Stimulated activated memory B cell treated with anti-CD40 and anti-IgM and Interleukin-4, amounts not matched to agents 10 μg/mL and 1 μg/mL and 100 μg/mL, for 72 hours (primary cell): ENCODE results near the gene APBA2.

ENCODE experiments used
- ATAC-seq: fragments of 150-1000 bp; cut with Tn5 transposase; 2 replicates; pipeline ENCODE4 v1.10.0; 2021
- H3K27ac Mint-ChIP-seq: one replicate; pipeline ENCODE4 v1.8.0; 2022; ENCODE audit warnings: mild to moderate bottlenecking, mixed read lengths
- H3K27me3 Mint-ChIP-seq: one replicate; pipeline ENCODE4 v1.8.0; 2022; ENCODE audit warnings: mixed read lengths
- H3K36me3 Mint-ChIP-seq: one replicate; pipeline ENCODE4 v1.8.0; 2022; ENCODE audit warnings: mixed read lengths
- H3K4me1 Mint-ChIP-seq: one replicate; pipeline ENCODE4 v1.8.0; 2022; ENCODE audit warnings: mixed read lengths
- H3K4me3 Mint-ChIP-seq: one replicate; pipeline ENCODE4 v1.8.0; 2022; ENCODE audit warnings: mild to moderate bottlenecking, moderate library complexity, mixed read lengths
- H3K9me3 Mint-ChIP-seq: one replicate; pipeline ENCODE4 v1.8.0; 2022; ENCODE audit warnings: mixed read lengths

The APBA2 gene

DNA sequence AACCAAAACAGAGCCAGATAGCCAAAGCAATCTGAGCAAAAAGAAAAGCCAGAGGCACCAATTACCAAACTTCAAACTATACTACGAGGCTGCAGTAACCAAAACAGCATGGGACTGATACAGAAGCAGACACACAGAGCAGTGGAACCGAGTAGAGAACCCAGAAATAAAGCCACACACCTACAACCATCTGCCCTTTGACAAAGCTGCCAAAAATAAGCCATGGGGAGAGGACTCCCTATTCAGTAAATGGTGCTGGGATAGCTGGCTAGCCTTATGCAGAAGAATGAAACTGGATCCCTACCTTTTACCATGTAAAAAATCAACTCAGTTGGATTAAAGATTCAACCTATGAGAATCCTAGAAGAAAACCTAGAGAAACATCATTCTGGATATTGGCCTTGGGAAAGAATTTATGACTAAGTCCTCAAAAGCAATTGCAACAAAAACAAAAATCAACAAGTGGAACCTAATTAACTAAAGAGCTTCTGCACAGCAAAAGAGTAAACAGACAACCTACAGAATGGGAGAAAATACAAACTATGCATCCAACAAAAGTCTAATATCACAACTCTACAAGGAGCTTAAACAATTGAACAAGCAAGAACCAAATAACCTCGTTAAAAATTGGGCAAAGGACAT lies 95.1 kb downstream of the APBA2 start:
- Mint-ChIP-seq H3K27me3 (peaks cover 31% of the 10 kb centered on the region), H3K9me3 (no peaks in the 10 kb centered on the region), H3K4me3 (no peak overlapping the region), H3K27ac (no peak overlapping the region), H3K36me3 (no peaks in the 10 kb centered on the region), H3K4me1 (no peaks in the 10 kb centered on the region)
- ATAC-seq = no peak

DNA sequence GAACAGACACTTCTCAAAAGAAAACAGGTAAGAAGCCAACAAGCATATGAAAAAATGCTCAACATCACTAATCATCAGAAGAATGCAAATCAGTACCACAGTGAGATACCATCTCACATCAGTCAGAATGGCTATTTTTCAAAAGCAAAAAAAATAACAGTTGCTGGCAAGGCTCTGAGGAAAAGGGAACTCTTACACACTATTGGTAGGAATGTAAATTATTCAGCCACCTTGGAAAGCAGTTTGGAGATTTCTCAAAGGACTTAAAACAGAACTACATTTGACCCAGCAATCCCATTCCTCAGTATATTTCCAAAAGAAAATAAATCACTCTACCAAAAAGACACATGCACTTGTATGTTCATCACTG lies 95.6 kb downstream of the APBA2 start:
- no peaks in the 10 kb centered on the region for H3K36me3 Mint-ChIP-seq
- no peaks in the 10 kb centered on the region for H3K4me1 Mint-ChIP-seq
- H3K27me3 Mint-ChIP-seq = peaks cover 31% of the 10 kb centered on the region
- no peak overlapping the region for H3K27ac Mint-ChIP-seq
- no peak overlapping the region for H3K4me3 Mint-ChIP-seq
- H3K9me3 Mint-ChIP-seq = no peaks in the 10 kb centered on the region
- no peak for ATAC-seq

DNA sequence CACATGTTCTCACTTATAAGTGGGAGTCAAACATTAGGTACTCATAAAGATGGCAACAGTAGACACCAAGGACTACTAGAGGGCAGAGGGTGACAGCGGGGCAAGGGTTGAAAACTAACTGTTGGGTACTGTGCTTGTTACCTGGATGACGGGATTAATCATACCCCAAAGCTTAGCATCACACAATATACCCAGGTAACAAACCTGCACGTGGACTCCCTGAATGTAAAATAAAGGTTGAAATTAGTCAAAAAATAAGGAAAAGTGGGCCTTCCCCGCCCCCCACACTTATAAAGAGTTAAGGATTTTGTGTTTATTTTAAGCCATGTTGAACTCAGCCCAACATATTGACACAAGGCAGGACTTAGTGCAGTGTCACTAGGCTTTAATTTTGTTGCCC lies 96.1 kb downstream of the APBA2 start:
- Mint-ChIP-seq H3K27ac (no peak overlapping the region), H3K27me3 (peaks cover 31% of the 10 kb centered on the region), H3K9me3 (no peaks in the 10 kb centered on the region), H3K4me3 (no peak overlapping the region), H3K36me3 (no peaks in the 10 kb centered on the region), H3K4me1 (no peaks in the 10 kb centered on the region)
- ATAC-seq = no peak

DNA sequence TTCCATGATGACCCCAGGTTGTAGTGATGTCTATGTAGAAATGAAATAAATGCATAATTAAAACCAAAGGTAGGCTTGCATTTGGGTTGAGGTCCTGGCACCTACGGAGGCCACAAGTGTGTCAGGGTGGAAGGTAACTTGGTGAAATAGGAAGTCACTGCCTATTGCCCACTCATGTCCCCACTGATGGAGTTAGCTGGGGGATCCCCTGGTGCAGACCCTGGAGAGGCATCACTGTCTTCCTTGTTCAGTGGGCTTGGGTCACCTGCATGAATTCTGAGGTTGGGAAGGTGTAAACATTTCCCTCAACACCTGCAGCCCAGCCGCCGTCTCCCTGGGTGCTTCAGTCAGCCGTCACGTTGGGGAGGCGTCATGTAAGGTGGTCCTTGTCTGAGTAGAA lies 97.1 kb downstream of the APBA2 start:
- Mint-ChIP-seq H3K27ac (no peak overlapping the region), H3K4me1 (no peaks in the 10 kb centered on the region), H3K4me3 (no peak overlapping the region), H3K27me3 (peaks cover 31% of the 10 kb centered on the region), H3K36me3 (no peaks in the 10 kb centered on the region), H3K9me3 (peaks cover 4% of the 10 kb centered on the region)
- no peak for ATAC-seq

DNA sequence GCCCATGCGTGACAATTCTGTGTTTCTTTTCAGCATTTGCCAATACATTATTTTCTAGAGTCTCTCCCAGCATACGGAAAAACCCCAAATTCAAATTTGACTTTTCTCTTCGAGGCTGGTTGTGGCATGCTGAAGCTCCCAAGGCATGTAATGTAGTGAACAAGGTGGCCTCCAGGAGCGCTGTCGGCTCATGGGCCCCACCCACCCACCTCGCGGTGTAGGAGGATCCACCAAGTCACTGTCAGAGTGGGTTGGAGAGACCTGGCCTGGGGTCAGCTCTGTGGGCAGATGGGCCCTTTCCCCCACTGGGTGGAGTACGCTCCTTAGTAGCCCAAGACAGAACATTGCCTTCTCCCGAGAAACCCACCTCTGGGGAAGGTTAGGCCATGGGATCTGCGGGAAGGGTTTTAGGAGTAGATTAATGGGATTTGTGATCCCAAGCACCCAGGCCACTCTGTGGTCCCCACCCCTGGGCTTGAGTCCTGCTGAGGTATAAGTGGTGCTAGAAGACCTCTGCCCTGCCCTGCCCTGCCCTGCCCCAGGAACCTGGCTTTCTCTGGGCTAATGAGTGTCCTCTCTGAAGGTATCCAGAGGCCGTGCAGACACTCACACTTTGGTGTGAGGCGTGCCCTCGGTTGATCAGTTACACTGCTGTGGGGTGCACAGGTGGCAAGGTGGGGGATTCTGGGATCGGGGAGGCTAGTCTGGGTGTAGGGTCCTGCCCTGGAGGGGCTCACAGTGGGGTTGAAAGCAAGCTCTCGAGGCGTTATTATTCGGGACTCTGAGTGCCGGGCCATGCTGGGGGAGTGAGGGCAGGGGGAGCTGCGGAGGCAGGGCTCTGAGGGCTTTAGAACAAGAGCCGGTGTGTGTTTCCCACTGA lies 97.9 kb downstream of the APBA2 start:
- no peak overlapping the region for H3K4me3 Mint-ChIP-seq
- ATAC-seq = peak; percentile 10
- H3K9me3 Mint-ChIP-seq = peaks cover 4% of the 10 kb centered on the region
- H3K36me3 Mint-ChIP-seq = no peaks in the 10 kb centered on the region
- H3K4me1 Mint-ChIP-seq = no peaks in the 10 kb centered on the region
- H3K27me3 Mint-ChIP-seq = peaks cover 31% of the 10 kb centered on the region
- no peak overlapping the region for H3K27ac Mint-ChIP-seq

DNA sequence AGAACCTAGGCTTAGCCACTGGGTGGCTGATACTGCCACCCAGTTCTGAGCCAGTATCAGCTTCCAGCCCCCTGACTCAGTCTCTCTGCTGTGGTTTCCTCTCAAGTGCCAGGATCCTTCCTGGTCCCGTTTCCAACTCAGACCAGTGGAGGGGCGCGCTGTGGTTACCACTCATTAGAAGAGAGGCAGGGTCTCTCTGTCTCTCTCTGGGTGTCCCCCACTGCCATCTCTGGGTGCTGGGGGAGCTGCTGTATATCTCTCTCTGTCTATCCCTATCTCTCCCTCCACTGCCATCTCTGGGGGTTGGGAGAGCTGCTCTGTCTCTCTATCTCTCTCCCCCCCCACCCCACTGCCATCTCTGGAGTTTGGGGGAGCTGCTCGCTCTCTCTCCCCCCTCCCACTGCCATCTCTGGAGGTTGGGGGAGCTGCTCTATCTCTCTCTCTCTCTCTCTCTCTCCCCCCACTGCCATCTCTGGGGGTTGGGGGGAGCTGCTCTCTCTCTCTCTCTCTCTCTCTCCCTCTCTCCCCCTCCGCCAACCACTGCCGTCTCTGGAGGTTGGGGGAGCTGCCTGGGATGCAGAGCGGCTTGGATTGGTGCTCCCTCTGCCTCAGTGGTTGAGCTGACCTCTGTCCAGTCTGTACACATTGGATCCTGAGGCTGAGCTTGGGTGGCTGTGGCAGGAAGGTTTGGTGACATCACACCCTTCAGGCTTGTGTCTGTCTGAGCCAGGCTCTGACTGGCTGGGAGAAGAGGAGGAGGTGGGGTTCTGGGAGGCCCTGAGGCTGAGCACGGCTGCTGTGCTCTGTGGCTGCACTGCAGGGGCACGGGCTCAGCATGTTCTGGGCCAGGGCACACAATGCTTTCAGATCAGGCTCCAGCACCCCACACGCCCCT lies 98.9 kb downstream of the APBA2 start:
- peaks cover 4% of the 10 kb centered on the region for H3K9me3 Mint-ChIP-seq
- H3K27ac Mint-ChIP-seq = no peak overlapping the region
- no peak overlapping the region for H3K4me3 Mint-ChIP-seq
- H3K36me3 Mint-ChIP-seq = no peaks in the 10 kb centered on the region
- ATAC-seq = peak; percentile 25
- peaks cover 22% of the 10 kb centered on the region for H3K27me3 Mint-ChIP-seq
- no peaks in the 10 kb centered on the region for H3K4me1 Mint-ChIP-seq

DNA sequence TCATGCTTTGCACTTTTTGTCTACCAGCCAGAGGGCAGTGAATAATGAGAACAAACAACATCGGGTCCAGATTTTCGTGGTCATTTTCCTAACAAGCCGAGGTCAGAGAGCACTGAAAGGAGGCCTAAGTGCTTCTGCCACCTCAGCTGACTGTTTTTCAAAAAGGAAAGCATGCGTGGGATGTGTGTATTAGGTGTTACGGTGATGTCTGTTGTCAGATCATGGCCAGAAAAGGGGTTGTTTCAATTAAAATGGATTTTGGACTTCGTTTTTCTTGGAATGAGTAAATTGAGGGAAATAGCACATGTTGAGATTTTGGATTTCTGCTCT lies 99.5 kb downstream of the APBA2 start:
- ATAC-seq = no peak
- Mint-ChIP-seq H3K27me3 (peaks cover 17% of the 10 kb centered on the region), H3K4me1 (no peaks in the 10 kb centered on the region), H3K9me3 (peaks cover 4% of the 10 kb centered on the region), H3K27ac (no peak overlapping the region), H3K4me3 (no peak overlapping the region), H3K36me3 (no peaks in the 10 kb centered on the region)

DNA sequence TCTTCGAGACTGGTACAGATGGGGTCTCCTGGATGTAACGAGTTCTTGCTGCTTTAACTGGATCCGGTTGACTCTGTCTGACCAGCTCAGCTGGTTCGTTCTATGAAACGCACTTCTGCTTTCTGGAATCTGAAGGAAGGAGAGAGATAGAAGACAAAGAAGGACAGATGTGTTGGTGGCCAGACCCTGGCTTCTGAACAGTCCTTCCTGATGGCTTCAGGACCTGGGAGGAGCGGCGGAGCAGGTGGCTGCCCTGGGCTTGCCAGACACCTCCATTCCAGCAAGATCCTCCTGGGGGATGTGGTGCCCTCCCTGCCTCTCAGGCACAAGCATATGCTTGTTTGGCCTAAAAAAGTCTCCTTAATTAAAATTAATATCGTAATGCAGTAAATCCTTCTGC lies 99.9 kb downstream of the APBA2 start:
- Mint-ChIP-seq H3K36me3 (no peaks in the 10 kb centered on the region), H3K9me3 (peaks cover 4% of the 10 kb centered on the region), H3K27ac (no peak overlapping the region), H3K27me3 (peaks cover 17% of the 10 kb centered on the region), H3K4me3 (no peak overlapping the region), H3K4me1 (no peaks in the 10 kb centered on the region)
- no peak for ATAC-seq

DNA sequence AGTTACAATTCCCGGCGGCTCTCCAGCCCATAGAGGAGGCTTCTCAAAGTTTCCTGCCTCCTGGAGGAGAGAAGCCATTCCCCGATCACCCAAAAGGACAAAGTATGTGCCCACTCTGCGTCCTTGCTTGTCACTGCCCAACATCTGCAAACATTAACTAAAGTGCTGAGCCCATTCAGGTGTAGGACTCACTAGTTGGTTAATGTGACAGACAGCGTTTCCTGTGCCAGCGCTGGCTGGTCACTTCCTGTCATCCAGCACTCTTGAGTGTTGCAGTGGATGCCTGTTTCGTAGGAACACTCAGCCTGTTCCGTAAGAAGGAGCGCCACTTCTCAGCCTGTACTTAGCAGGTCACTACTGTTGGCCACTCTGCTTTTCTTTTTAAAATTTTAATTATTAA lies 100.3 kb downstream of the APBA2 start:
- Mint-ChIP-seq H3K9me3 (peaks cover 4% of the 10 kb centered on the region), H3K27me3 (peaks cover 17% of the 10 kb centered on the region), H3K4me3 (no peak overlapping the region), H3K27ac (no peak overlapping the region), H3K4me1 (no peaks in the 10 kb centered on the region), H3K36me3 (no peaks in the 10 kb centered on the region)
- no peak for ATAC-seq

DNA sequence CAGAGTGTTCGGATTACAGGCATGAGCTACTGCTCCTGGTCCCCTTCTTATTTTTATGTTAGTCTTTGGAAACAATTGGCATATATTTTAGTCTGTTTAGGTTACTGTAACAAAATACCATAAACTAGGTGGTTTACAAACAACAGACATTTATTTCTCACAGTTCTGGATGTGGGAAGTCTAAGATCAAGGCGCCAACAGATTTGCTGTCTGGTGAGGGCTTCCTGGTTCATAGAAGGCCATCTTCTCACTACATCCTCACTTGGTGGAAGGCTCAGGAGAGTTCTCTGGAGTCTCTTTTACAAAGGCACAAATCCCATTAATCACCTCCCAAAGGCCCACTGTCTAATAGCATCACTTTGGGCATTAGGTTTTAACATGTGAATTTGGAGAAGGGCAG lies 101.0 kb downstream of the APBA2 start:
- H3K9me3 Mint-ChIP-seq = peaks cover 4% of the 10 kb centered on the region
- peaks cover 22% of the 10 kb centered on the region for H3K27me3 Mint-ChIP-seq
- no peak overlapping the region for H3K27ac Mint-ChIP-seq
- ATAC-seq = no peak
- H3K4me1 Mint-ChIP-seq = no peaks in the 10 kb centered on the region
- no peaks in the 10 kb centered on the region for H3K36me3 Mint-ChIP-seq
- no peak overlapping the region for H3K4me3 Mint-ChIP-seq

DNA sequence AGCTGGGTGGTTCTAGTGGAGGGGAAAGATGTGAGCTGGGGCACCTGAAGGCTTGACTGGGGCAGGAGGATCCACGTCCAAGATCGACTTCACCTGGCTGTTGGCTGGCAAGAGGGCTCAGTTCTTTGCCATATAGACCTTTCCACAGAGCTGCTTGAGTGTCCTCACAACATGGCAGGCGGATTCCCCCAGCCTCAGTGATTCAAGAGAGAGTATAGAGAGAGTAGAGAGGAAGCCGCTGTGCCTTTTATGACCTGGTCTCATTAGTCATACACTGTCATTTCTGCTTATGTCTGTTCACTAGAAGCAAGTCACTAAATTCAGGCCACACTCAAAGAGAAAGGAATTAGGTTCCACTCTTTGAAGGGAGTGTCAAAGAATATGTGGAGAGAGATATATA lies 101.6 kb downstream of the APBA2 start:
- Mint-ChIP-seq H3K27me3 (peaks cover 28% of the 10 kb centered on the region), H3K9me3 (peaks cover 4% of the 10 kb centered on the region), H3K4me3 (no peak overlapping the region), H3K36me3 (no peaks in the 10 kb centered on the region), H3K4me1 (no peaks in the 10 kb centered on the region), H3K27ac (no peak overlapping the region)
- no peak for ATAC-seq

DNA sequence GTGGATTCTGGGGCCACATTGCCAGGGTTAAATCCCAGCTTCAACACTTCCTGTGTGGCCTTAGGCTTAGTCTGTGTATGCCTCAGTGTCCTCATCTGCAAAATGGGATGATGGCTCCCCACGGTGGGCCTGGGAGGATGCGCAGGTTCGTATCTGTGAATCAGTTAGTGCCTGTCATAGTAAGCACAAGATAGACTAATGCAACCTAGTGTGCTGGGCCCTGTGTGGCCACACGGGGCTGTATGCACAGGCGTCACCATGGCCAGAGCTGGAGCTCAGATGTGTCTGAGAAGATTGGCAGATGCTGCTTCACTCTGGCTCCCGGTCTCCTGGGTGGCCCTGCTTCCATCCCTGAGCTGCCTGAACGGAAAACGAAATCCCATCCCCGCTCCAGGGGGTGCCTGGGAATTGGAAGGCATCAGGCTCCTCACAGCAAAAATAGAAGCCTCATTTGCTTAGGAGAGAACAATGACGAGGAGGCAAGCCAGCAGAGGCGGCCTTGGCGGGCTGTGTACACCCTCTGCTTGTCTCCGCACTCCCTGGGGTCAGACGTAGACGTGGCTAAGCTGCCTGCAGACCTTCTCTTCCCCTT lies 103.6 kb downstream of the APBA2 start:
- peaks cover 4% of the 10 kb centered on the region for H3K9me3 Mint-ChIP-seq
- H3K4me1 Mint-ChIP-seq = no peaks in the 10 kb centered on the region
- H3K4me3 Mint-ChIP-seq = no peak overlapping the region
- ATAC-seq = no peak
- peaks cover 32% of the 10 kb centered on the region for H3K27me3 Mint-ChIP-seq
- no peak overlapping the region for H3K27ac Mint-ChIP-seq
- H3K36me3 Mint-ChIP-seq = no peaks in the 10 kb centered on the region

DNA sequence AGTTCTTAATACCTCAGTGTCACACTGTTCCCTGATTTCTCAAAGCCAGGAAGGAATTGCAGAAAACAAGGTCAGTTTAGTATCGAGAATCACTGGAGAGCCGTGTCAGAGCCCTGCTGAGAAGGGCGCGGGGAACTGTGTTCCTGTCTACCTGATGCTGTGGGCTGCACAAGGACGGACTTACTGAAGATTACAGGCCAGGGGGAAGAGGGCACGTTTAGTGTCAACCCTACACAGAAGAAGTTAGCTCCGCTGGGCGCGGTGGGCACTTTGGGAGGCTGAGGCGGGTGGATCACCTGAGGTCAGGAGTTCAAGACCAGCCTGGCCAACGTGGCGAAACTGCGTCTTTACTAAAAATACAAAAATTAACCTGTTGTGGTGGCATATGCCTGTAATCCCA lies 104.1 kb downstream of the APBA2 start:
- no peaks in the 10 kb centered on the region for H3K36me3 Mint-ChIP-seq
- peaks cover 4% of the 10 kb centered on the region for H3K9me3 Mint-ChIP-seq
- ATAC-seq = no peak
- H3K27me3 Mint-ChIP-seq = peaks cover 26% of the 10 kb centered on the region
- no peaks in the 10 kb centered on the region for H3K4me1 Mint-ChIP-seq
- no peak overlapping the region for H3K27ac Mint-ChIP-seq
- H3K4me3 Mint-ChIP-seq = no peak overlapping the region

DNA sequence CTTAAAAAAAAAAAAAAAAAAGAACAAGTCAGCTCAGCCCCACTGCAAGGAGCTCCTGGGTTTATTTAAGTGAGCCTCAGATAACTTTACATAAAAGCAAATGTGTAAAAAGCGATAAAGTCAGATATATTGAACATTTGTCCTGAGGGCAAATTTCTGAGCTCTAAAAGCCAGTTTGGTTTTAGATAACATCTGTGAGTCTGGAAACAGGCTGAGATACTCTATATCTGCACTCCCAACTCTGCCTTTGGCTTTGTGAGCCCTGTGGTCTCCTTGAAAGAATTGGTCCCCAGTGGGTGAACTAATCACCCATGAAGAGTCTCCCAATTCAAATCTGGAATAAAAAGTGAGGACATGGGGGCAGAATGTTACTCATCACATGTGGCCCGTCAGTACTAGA lies 104.6 kb downstream of the APBA2 start:
- Mint-ChIP-seq H3K27me3 (peaks cover 24% of the 10 kb centered on the region), H3K4me3 (no peak overlapping the region), H3K27ac (no peak overlapping the region), H3K36me3 (no peaks in the 10 kb centered on the region), H3K4me1 (no peaks in the 10 kb centered on the region), H3K9me3 (peaks cover 4% of the 10 kb centered on the region)
- ATAC-seq = no peak
